MM.1S (cell line): ENCODE data around the gene CT55.
"Not testable (repeated sequence)": the region's sequence is repeated elsewhere in the genome, so short reads cannot be mapped to it uniquely, and the experiment has no call there.

Experiments
- DNase-seq: peaks from one replicate; pipeline ENCODE4 v3.0.0-alpha.2; 2015
- H2AFZ ChIP-seq: fragments of 300-600 bp; sonication (generic); 2 replicates; pipeline ENCODE4 v1.6.0; 2016; ENCODE audit warnings: antibody characterized with exemption, low read length
- H3F3A ChIP-seq: fragments of 300-600 bp; sonication (generic); 2 replicates; pipeline ENCODE4 v1.6.1; 2016; ENCODE audit warnings: mild to moderate bottlenecking, antibody characterized with exemption, low read length, moderate library complexity, mixed read lengths; ENCODE audit not compliant: insufficient read depth
- H3K27ac ChIP-seq: fragments of 300-600 bp; sonication (generic); 2 replicates; pipeline ENCODE4 v1.5.1; 2016; ENCODE audit warnings: mild to moderate bottlenecking, low read length
- H3K27me3 ChIP-seq: fragments of 300-600 bp; sonication (generic); replicated peaks from 2 replicates; pipeline ENCODE4 v1.6.0; 2016; ENCODE audit warnings: low read length; ENCODE audit not compliant: insufficient read depth
- H3K36me3 ChIP-seq: fragments of 300-600 bp; sonication (generic); replicated peaks from 2 replicates; pipeline ENCODE4 v1.6.1; 2016; ENCODE audit warnings: mild to moderate bottlenecking, low read length, mixed read lengths; ENCODE audit not compliant: insufficient read depth
- H3K4me1 ChIP-seq: fragments of 300-600 bp; sonication (generic); 2 replicates; pipeline ENCODE4 v1.6.1; 2016; ENCODE audit warnings: low read length, mixed read lengths
- H3K4me2 ChIP-seq: fragments of 300-600 bp; sonication (generic); 2 replicates; pipeline ENCODE4 v1.6.0; 2016; ENCODE audit warnings: low read depth, low read length
- H3K4me3 ChIP-seq: fragments of 300-600 bp; sonication (generic); 2 replicates; pipeline ENCODE4 v1.5.1; 2016; ENCODE audit warnings: low read length, mixed read lengths
- H3K79me2 ChIP-seq: fragments of 300-600 bp; sonication (generic); 2 replicates; pipeline ENCODE4 v1.6.1; 2016; ENCODE audit warnings: mixed run types, low read length, mixed read lengths
- H3K9ac ChIP-seq: fragments of 300-600 bp; sonication (generic); 2 replicates; pipeline ENCODE4 v1.6.1; 2016; ENCODE audit warnings: low read length, mixed read lengths
- H3K9me2 ChIP-seq: fragments of 300-600 bp; sonication (generic); replicated peaks from 2 replicates; pipeline ENCODE4 v1.6.1; 2016; ENCODE audit warnings: mild to moderate bottlenecking, low read length, mixed read lengths; ENCODE audit not compliant: insufficient read depth
- H3K9me3 ChIP-seq: fragments of 300-600 bp; sonication (generic); replicated peaks from 2 replicates; pipeline ENCODE4 v1.6.1; 2016; ENCODE audit warnings: mild to moderate bottlenecking, low read length, mixed read lengths; ENCODE audit not compliant: insufficient read depth
- H4K20me1 ChIP-seq: fragments of 300-600 bp; sonication (generic); 2 replicates; pipeline ENCODE4 v1.6.1; 2016; ENCODE audit warnings: mild to moderate bottlenecking, low read length, moderate library complexity, mixed read lengths; ENCODE audit not compliant: insufficient read depth
- EZH2 ChIP-seq: fragments of 300-600 bp; sonication (generic); optimal IDR thresholded peaks from 2 replicates; pipeline ENCODE3; 2017; ENCODE audit warnings: low read depth, mild to moderate bottlenecking, antibody characterized with exemption, low read length, mixed read lengths
- EZH2phosphoT487 ChIP-seq: fragments of 300-600 bp; sonication (generic); IDR thresholded peaks from 2 replicates; pipeline ENCODE4 v1.6.1; 2018; ENCODE audit warnings: antibody characterized with exemption, low read length
- TF ChIP-seq, protein P1 (sequence below): fragments of 300-600 bp; sonication (generic); IDR thresholded peaks from 2 replicates; pipeline ENCODE4 v1.5.1; 2016; ENCODE audit warnings: antibody characterized with exemption, low read length, mixed read lengths

CT55 gene, protein sequence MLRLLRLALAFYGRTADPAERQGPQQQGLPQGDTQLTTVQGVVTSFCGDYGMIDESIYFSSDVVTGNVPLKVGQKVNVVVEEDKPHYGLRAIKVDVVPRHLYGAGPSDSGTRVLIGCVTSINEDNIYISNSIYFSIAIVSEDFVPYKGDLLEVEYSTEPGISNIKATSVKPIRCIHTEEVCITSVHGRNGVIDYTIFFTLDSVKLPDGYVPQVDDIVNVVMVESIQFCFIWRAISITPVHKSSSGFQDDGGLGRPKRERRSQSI

DNA sequence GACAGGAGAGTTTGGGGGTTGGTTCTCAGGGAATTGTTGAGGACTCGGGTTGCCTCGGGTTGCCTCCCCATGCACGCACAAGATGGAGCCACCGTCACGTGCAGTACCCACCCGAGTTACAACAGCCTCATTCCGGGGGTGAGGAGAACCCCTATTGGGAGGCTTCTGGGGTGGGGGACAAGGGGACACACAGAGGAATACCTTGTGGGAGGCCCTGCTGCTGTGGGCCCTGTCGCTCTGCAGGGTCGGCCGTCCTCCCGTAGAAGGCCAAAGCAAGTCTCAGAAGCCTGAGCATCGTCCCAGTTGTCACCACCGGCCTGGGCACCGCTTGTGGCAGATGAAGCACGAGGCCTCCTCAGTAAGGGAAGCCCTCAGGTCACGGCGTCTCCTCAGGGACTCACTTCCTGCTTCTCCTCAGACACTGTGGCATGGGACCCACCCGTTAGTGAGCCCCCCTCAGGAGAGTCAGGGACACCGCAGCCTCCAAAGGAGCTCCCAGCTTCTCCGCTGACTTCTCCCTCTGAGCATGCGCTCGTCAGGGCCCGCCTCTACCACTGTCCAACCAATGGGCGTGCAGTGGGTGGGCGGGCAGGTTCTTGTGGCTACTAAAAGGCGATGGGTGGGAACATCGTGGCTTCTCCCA, at the start of gene CT55:
CT55 (minus strand) TSS at position 522 of the 643 bp plus-strand sequence; CDS start at position 295, 227 bp downstream.
- H3K79me2 ChIP-seq: no peaks in the 10 kb centered on the region
- no peaks in the 10 kb centered on the region for H3K27me3 ChIP-seq
- no peaks in the 10 kb centered on the region for H3F3A ChIP-seq
- no peaks in the 10 kb centered on the region for H4K20me1 ChIP-seq
- H3K4me2 ChIP-seq: no peak within 1 kb of the TSS
- no peaks in the 10 kb centered on the region for H3K36me3 ChIP-seq
- TF ChIP-seq, protein P1, sequence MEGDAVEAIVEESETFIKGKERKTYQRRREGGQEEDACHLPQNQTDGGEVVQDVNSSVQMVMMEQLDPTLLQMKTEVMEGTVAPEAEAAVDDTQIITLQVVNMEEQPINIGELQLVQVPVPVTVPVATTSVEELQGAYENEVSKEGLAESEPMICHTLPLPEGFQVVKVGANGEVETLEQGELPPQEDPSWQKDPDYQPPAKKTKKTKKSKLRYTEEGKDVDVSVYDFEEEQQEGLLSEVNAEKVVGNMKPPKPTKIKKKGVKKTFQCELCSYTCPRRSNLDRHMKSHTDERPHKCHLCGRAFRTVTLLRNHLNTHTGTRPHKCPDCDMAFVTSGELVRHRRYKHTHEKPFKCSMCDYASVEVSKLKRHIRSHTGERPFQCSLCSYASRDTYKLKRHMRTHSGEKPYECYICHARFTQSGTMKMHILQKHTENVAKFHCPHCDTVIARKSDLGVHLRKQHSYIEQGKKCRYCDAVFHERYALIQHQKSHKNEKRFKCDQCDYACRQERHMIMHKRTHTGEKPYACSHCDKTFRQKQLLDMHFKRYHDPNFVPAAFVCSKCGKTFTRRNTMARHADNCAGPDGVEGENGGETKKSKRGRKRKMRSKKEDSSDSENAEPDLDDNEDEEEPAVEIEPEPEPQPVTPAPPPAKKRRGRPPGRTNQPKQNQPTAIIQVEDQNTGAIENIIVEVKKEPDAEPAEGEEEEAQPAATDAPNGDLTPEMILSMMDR: no peak
- TF ChIP-seq EZH2: no peak
- TF ChIP-seq EZH2phosphoT487: no peak
- no peaks in the 10 kb centered on the region for H3K4me1 ChIP-seq
- H3K27ac ChIP-seq: no peak within 1 kb of the TSS
- H3K9me3 ChIP-seq: no peaks in the 10 kb centered on the region
- H3K9ac ChIP-seq: no peak within 1 kb of the TSS
- DNase-seq: no peak
- H2AFZ ChIP-seq: no peak within 1 kb of the TSS
- no peaks in the 10 kb centered on the region for H3K9me2 ChIP-seq
- H3K4me3 ChIP-seq: no peak within 1 kb of the TSS

DNA sequence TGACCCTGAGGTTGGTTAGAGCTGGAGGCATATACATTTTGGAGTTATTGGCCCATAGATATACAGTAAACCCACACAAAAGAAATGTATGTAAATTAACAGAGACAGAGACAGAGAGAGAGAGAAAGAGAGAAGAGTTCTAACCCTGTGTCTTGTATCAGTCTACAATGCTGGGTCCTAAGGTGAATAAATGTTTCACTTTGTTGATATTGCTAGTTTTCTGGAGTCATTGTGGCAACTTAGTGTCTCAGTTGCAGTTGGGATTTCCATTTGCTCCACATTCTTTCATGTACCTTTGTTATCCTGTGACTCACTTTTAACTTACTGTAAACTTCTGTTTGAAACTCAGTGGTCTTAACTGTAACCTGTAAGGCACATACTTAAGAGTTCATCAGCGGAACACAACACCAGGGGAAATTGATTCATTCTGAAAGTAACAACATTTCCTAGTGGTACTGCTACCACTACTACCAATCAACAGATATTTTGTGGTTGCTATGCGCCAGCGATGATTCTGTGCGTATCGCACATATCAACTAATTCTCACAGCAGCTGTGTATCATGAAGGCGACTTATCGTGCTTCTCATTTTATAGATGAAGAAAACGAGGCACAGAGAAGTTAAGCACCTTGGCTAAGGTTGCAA, 42.1 kb upstream of the CT55 start:
- H3K4me1 ChIP-seq: no peaks in the 10 kb centered on the region
- no peak overlapping the region for H2AFZ ChIP-seq
- no peak overlapping the region for H3K27ac ChIP-seq
- DNase-seq: no peak
- no peaks in the 10 kb centered on the region for H3K9me3 ChIP-seq
- H3K79me2 ChIP-seq: no peaks in the 10 kb centered on the region
- H3K4me3 ChIP-seq: no peak overlapping the region
- no peaks in the 10 kb centered on the region for H4K20me1 ChIP-seq
- no peak overlapping the region for H3K4me2 ChIP-seq
- H3K27me3 ChIP-seq: no peaks in the 10 kb centered on the region
- H3K36me3 ChIP-seq: no peaks in the 10 kb centered on the region
- H3K9ac ChIP-seq: no peak overlapping the region
- H3F3A ChIP-seq: no peaks in the 10 kb centered on the region
- TF ChIP-seq, protein P1: no peak
- TF ChIP-seq EZH2 (no peak), EZH2phosphoT487 (no peak)
- no peaks in the 10 kb centered on the region for H3K9me2 ChIP-seq

- not testable (repeated sequence) for H3K27me3 ChIP-seq, H4K20me1 ChIP-seq, H3K79me2 ChIP-seq, H3K27ac ChIP-seq, H3K9me2 ChIP-seq, H3K36me3 ChIP-seq, H3K4me2 ChIP-seq, H3F3A ChIP-seq, H3K4me3 ChIP-seq, H2AFZ ChIP-seq, DNase-seq, H3K9ac ChIP-seq, H3K4me1 ChIP-seq, H3K9me3 ChIP-seq
- TF ChIP-seq, protein P1: peak; percentile 21; the same call in 1 of the 2 replicates
Measured at GRCh38 chrX:135206427-135206826, 35.2 kb upstream of the CT55 start.
